Mammary epithelial cell (primary cell): Measurements from ENCODE around the gene FREY1.

Experiments
- EZH2 ChIP-seq: IDR thresholded peaks from 2 replicates; pipeline ENCODE4 v1.6.1; 2012; ENCODE audit warnings: low read length, inconsistent platforms, borderline replicate concordance
- TF ChIP-seq, protein P1 (sequence below), 2 donors: IDR thresholded peaks in 1 of 2; conservative IDR thresholded peaks in 1 of 2; 2 replicates each; pipeline ENCODE4 v1.5.1; 2011 to 2012; ENCODE audit warnings: inconsistent platforms in 2 of 2, low read length in 2 of 2, mild to moderate bottlenecking in 2 of 2, control low read depth in 1 of 2, low read depth in 1 of 2; ENCODE audit not compliant: insufficient read depth in 1 of 2; ENCODE audit errors: extremely low read depth in 1 of 2

DNA sequence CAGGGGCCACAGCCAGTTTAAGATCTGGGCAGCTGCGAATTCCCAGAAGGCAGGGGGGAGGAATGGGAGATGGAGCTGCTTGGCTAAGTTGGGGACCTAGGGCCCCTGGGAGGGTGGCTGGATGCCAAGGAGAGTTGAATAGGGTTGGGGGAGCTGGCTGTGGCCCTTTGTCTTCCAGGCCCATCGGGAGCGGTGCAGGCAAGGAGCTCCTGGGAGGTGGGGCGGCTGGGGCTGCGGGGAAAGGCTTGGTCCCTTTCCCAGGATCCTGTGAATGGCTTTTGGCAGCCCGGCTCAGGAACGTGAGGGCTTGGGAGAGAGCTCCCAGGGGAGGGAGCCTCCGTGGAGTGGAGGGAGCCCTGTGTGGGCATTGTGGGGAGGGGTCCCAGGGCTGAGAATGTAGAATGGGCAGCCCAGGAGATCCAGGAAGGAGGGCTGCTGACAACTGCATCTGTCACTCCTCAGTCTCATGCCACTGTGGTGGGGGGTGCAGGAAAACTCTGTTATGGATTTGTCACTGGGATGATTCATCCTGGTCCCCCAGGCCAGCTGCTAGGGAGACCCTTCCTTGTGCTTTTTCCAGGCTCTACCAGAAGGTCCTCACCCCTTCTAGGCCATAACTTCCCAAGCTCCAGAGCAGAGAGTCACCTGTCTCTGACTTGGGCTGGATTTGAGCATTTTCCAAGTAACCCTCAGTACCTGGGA lies 6.0 kb downstream of the FREY1 start:
- TF ChIP-seq, protein P1, sequence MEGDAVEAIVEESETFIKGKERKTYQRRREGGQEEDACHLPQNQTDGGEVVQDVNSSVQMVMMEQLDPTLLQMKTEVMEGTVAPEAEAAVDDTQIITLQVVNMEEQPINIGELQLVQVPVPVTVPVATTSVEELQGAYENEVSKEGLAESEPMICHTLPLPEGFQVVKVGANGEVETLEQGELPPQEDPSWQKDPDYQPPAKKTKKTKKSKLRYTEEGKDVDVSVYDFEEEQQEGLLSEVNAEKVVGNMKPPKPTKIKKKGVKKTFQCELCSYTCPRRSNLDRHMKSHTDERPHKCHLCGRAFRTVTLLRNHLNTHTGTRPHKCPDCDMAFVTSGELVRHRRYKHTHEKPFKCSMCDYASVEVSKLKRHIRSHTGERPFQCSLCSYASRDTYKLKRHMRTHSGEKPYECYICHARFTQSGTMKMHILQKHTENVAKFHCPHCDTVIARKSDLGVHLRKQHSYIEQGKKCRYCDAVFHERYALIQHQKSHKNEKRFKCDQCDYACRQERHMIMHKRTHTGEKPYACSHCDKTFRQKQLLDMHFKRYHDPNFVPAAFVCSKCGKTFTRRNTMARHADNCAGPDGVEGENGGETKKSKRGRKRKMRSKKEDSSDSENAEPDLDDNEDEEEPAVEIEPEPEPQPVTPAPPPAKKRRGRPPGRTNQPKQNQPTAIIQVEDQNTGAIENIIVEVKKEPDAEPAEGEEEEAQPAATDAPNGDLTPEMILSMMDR (conservative IDR thresholded peaks at IDR 0.05 in 1 of 2, IDR thresholded peaks at IDR 0.05 in 1 of 2; ENCODE audit: extremely low read depth in 1 of 2, insufficient read depth in 1 of 2, low read depth in 1 of 2, low read length in 2 of 2) = no peak
- no peak for TF ChIP-seq EZH2
